CD4-positive, alpha-beta T cell (primary cell): Measurements from ENCODE around the gene RGS7BP. TPM values are rescaled to one million over a fixed set of nuclear protein-coding genes. Genes with fewer than 3 reads are reported as not detected.

Experiments used
- ATAC-seq: fragments of 200-7000 bp; cut with Tn5 transposase; one replicate; pipeline ENCODE4 v1.10.0; 2022; ENCODE audit warnings: mild to moderate bottlenecking; ENCODE audit not compliant: poor library complexity
- CTCF ChIA-PET: fragments of 350-600 bp; sonication (Branson Sonifier 250); formaldehyde crosslinking; loops from one replicate; lab custom pipeline; 2021; ENCODE audit warnings: antibody characterized with exemption, inconsistent platforms; lab: Charles Lee
- POLR2A ChIA-PET: fragments of 350-600 bp; sonication (Branson Sonifier 250); formaldehyde crosslinking; loops from one replicate; lab custom pipeline; 2021; ENCODE audit warnings: antibody characterized with exemption, inconsistent platforms; lab: Charles Lee
- DNase-seq, 14 experiments: peaks; one replicate each; pipeline ENCODE4 v3.0.0-alpha.2; 2013 to 2020; ENCODE audit warnings: mixed read lengths in 2 of 14
- H3K27ac ChIP-seq, 2 donors: one replicate each; pipeline versions ENCODE4 v1.5.1 to v1.7.0; 2013; ENCODE audit warnings: low read length in 2 of 2, low read depth in 1 of 2, mild to moderate bottlenecking in 1 of 2
- H3K27me3 ChIP-seq, 2 experiments: 1 replicate in 1 of 2; 2 replicates in 1 of 2; pipeline versions ENCODE4 v1.6.1 to v1.7.0; 2013; ENCODE audit warnings: low read length in 2 of 2, control low read depth in 1 of 2, mild to moderate bottlenecking in 1 of 2, moderate library complexity in 1 of 2; ENCODE audit not compliant: insufficient read depth in 2 of 2, control insufficient read depth in 1 of 2
- H3K36me3 ChIP-seq: one replicate; pipeline ENCODE4 v1.6.1; 2013; ENCODE audit warnings: low read length, control low read depth; ENCODE audit not compliant: insufficient read depth
- H3K4me1 ChIP-seq: one replicate; pipeline ENCODE4 v1.6.1; 2013; ENCODE audit warnings: low read length, control low read depth; ENCODE audit not compliant: insufficient read depth
- H3K4me3 ChIP-seq: one replicate; pipeline ENCODE4 v1.5.1; 2013; ENCODE audit warnings: mild to moderate bottlenecking, low read length, moderate library complexity
- H3K9me3 ChIP-seq, 2 experiments: 1 replicate in 1 of 2; 2 replicates in 1 of 2; pipeline versions ENCODE4 v1.6.1 to v1.7.0; 2013; ENCODE audit warnings: low read length in 2 of 2, mild to moderate bottlenecking in 2 of 2, control low read depth in 1 of 2, moderate library complexity in 1 of 2; ENCODE audit not compliant: control insufficient read depth in 1 of 2, insufficient read depth in 1 of 2
- H3K27ac Mint-ChIP-seq: one replicate; pipeline ENCODE4 v1.8.0; 2020; ENCODE audit warnings: mixed read lengths
- H3K27me3 Mint-ChIP-seq: one replicate; pipeline ENCODE4 v1.8.0; 2021; ENCODE audit warnings: mixed read lengths
- H3K36me3 Mint-ChIP-seq: one replicate; pipeline ENCODE4 v1.8.0; 2021; ENCODE audit warnings: low read depth, mixed read lengths
- H3K4me1 Mint-ChIP-seq: one replicate; pipeline ENCODE4 v1.8.0; 2021; ENCODE audit warnings: low read depth, mixed read lengths
- H3K4me3 Mint-ChIP-seq: one replicate; pipeline ENCODE4 v1.8.0; 2020; ENCODE audit warnings: mild to moderate bottlenecking, mixed read lengths
- H3K9me3 Mint-ChIP-seq: one replicate; pipeline ENCODE4 v1.8.0; 2020; ENCODE audit warnings: mixed read lengths
- CTCF ChIP-seq: fragments of 200-600 bp; IDR thresholded peaks from one replicate; pipeline ENCODE4 v1.8.0; 2022; ENCODE audit warnings: antibody characterized with exemption, mild to moderate bottlenecking
- intact Hi-C, 2 experiments: fragments of 100-400 bp; cut with DNase I in 1 of 2; cut with micrococcal nuclease in 1 of 2; formaldehyde crosslinking; loops; one replicate each; pipeline versions ENCODE4 v1.15.1 to v1.9.0; 2023 to 2025; cut with DNase I, micrococcal nuclease
- total RNA-seq, 174 experiments: library from RNA in 2 of 174; stranded (reverse) in 2 of 174; gene quantifications; one replicate each; pipeline ENCODE4 v1.2.3 and lab custom pipeline; 2021 to 2026

The RGS7BP gene
- total RNA-seq, 2 experiments from 2014 or later = not detected

- POLR2A ChIA-PET = no interaction called here
- peaks cover 16% of the 10 kb centered on the region for H3K27me3 Mint-ChIP-seq
- DNase-seq = no peak
- H3K4me3 Mint-ChIP-seq = no peak overlapping the region
- Histone ChIP-seq H3K4me3 (no peak overlapping the region), H3K4me1 (no peaks in the 10 kb centered on the region), H3K27ac (no peak overlapping the region), H3K36me3 (no peaks in the 10 kb centered on the region), H3K27me3 (no peaks in the 10 kb centered on the region), H3K9me3 (no peaks in the 10 kb centered on the region)
- H3K36me3 Mint-ChIP-seq = no peaks in the 10 kb centered on the region
- no peak for ATAC-seq
- TF ChIP-seq CTCF = no peak
- H3K9me3 Mint-ChIP-seq = no peaks in the 10 kb centered on the region
- no peaks in the 10 kb centered on the region for H3K4me1 Mint-ChIP-seq
- CTCF ChIA-PET = no interaction called here
- intact Hi-C loops = no loop called here
- H3K27ac Mint-ChIP-seq = no peak overlapping the region
These were observed 87.0 kb downstream of the RGS7BP start for GRCh38 chr5:64592730-64593341.

DNA sequence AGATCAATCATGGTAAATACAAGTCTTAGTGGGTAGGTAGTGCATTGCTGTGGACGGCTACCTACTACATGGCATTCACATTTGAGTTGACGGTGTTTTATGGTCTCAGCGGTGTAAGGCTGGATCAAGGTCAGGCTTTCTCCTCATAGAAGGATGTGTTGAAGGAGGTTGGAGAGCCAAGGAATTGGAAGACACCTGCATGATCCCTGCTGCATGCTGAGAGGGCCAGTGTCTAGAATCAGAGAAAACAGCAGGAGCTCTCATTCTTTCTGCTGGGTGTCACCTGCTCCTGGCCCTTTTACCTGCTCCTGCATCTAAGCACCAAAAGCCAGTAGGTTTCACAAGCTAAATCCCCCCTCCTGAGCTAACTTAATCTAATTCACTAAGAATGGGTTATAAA, 88.2 kb downstream of the RGS7BP start:
- Histone ChIP-seq H3K9me3 (no peaks in the 10 kb centered on the region), H3K27ac (no peak overlapping the region), H3K4me3 (no peak overlapping the region), H3K36me3 (no peaks in the 10 kb centered on the region), H3K27me3 (no peaks in the 10 kb centered on the region), H3K4me1 (no peaks in the 10 kb centered on the region)
- ChIA-PET POLR2A (no interaction called here), CTCF (no interaction called here)
- H3K4me3 Mint-ChIP-seq = no peak overlapping the region
- ATAC-seq (no peak), DNase-seq (no peak)
- H3K36me3 Mint-ChIP-seq = no peaks in the 10 kb centered on the region
- H3K4me1 Mint-ChIP-seq = no peaks in the 10 kb centered on the region
- H3K27ac Mint-ChIP-seq = no peak overlapping the region
- H3K27me3 Mint-ChIP-seq = peaks cover 11% of the 10 kb centered on the region
- intact Hi-C loops = no loop called here
- H3K9me3 Mint-ChIP-seq = no peaks in the 10 kb centered on the region
- no peak for TF ChIP-seq CTCF

DNA sequence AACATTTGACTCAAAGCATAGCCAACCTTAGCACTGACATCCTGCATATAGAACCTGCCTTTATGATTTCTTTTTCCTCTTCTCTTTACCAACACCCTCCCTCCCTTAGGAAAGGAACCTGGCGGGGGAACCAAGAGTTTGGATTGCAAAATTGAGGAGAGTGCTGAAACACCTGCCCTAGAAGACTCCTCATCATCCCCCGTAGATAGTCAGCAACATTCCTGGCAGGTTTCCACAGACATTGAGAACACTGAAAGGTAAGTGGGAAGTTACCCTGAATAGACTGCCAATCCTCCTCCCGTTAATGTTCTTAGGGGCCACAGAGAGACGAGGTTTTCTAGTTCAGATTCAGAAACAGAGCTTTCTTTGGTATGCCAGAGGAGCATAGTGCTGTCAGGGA, 88.8 kb downstream of the RGS7BP start:
- CTCF ChIA-PET = interaction anchor here (1.5 kb wide), 1 partner anchor 14 kb away, joined by 3 read pairs; no protein-coding TSS in a partner anchor
- Histone ChIP-seq H3K27me3 (no peaks in the 10 kb centered on the region), H3K4me1 (no peaks in the 10 kb centered on the region), H3K27ac (no peak overlapping the region), H3K36me3 (no peaks in the 10 kb centered on the region), H3K9me3 (no peaks in the 10 kb centered on the region), H3K4me3 (no peak overlapping the region)
- DNase-seq (no peak), ATAC-seq (no peak)
- Mint-ChIP-seq H3K36me3 (no peaks in the 10 kb centered on the region), H3K27me3 (peaks cover 9% of the 10 kb centered on the region), H3K4me3 (no peak overlapping the region), H3K27ac (no peak overlapping the region), H3K9me3 (no peaks in the 10 kb centered on the region), H3K4me1 (no peaks in the 10 kb centered on the region)
- POLR2A ChIA-PET = no interaction called here
- no peak for TF ChIP-seq CTCF
- intact Hi-C loops = no loop called here
